PC-9 (cell line): ENCODE results near the gene PLAGL2. TPM values are rescaled to one million over a fixed set of nuclear protein-coding genes. Genes with fewer than 3 reads are reported as not detected.

ENCODE experiments used
- BruUV-seq: library from RNA; stranded (reverse); fragments of 400-500 nt; replicated peaks from 2 replicates; lab custom pipeline; 2021; lab: Mats Ljungman, UMichigan
- CTCF ChIA-PET: fragments of 300-600 bp; sonication (Branson Sonifier 250); formaldehyde crosslinking; loops from one replicate; lab custom pipeline; 2022; ENCODE audit warnings: antibody characterized with exemption; lab: Charles Lee
- POLR2A ChIA-PET: fragments of 300-600 bp; sonication (Branson Sonifier 250); formaldehyde crosslinking; loops from one replicate; lab custom pipeline; 2022; ENCODE audit warnings: antibody characterized with exemption; ENCODE audit not compliant: unreplicated experiment; lab: Charles Lee
- DNase-seq, 2 experiments: peaks; one replicate each; pipeline versions ENCODE4 v3.0.0 to v3.0.0-alpha.2; 2015 to 2022; ENCODE audit warnings: mixed read lengths in 1 of 2
- H2AFZ ChIP-seq: fragments of 200-600 bp; sonication (generic); 2 replicates; pipeline ENCODE4 v1.8.1; 2017; ENCODE audit warnings: antibody characterized with exemption
- H3F3A ChIP-seq: fragments of 200-600 bp; sonication (generic); 2 replicates; pipeline ENCODE4 v1.8.1; 2017; ENCODE audit warnings: antibody characterized with exemption, mild to moderate bottlenecking, low read depth; ENCODE audit not compliant: insufficient read depth
- H3K27ac ChIP-seq: fragments of 200-600 bp; sonication (generic); 2 replicates; pipeline ENCODE4 v1.6.1; 2016; ENCODE audit warnings: mixed run types
- H3K27me3 ChIP-seq: fragments of 200-600 bp; sonication (generic); 2 replicates; pipeline ENCODE4 v1.6.1; 2016; ENCODE audit warnings: low read depth, mixed run types; ENCODE audit not compliant: insufficient read depth
- H3K36me3 ChIP-seq: fragments of 200-600 bp; sonication (generic); 2 replicates; pipeline ENCODE4 v1.6.1; 2016; ENCODE audit warnings: low read depth, mixed run types
- H3K4me1 ChIP-seq: fragments of 200-600 bp; sonication (generic); replicated peaks from 2 replicates; pipeline ENCODE4 v1.6.1; 2016; ENCODE audit warnings: mixed run types; ENCODE audit not compliant: insufficient read depth
- H3K4me2 ChIP-seq: fragments of 200-600 bp; sonication (generic); 2 replicates; pipeline ENCODE4 v1.6.1; 2017; ENCODE audit warnings: mixed run types
- H3K4me3 ChIP-seq: fragments of 200-600 bp; sonication (generic); 2 replicates; pipeline ENCODE4 v1.6.1; 2016; ENCODE audit warnings: mixed run types
- H3K79me2 ChIP-seq: fragments of 200-600 bp; sonication (generic); 2 replicates; pipeline ENCODE4 v1.6.1; 2017; ENCODE audit warnings: low read depth, mixed run types
- H3K9me2 ChIP-seq: fragments of 200-600 bp; sonication (generic); 2 replicates; pipeline ENCODE4 v1.8.1; 2017; ENCODE audit warnings: mild to moderate bottlenecking; ENCODE audit not compliant: insufficient read depth
- H3K9me3 ChIP-seq: fragments of 200-600 bp; sonication (generic); 2 replicates; pipeline ENCODE4 v1.8.1; 2016; ENCODE audit warnings: low read depth; ENCODE audit not compliant: insufficient read depth
- H4K20me1 ChIP-seq: fragments of 200-600 bp; sonication (generic); 2 replicates; pipeline ENCODE4 v1.8.1; 2017; ENCODE audit not compliant: insufficient read depth
- EZH2 ChIP-seq: fragments of 200-600 bp; sonication (generic); IDR thresholded peaks from 2 replicates; pipeline ENCODE4 v1.8.0; 2017; ENCODE audit warnings: antibody characterized with exemption, low read depth
- intact Hi-C: fragments of 100-400 bp; cut with micrococcal nuclease; formaldehyde crosslinking; loops from one replicate; pipeline ENCODE4 v1.10.0; 2022; ENCODE audit not compliant: unreplicated experiment
- total RNA-seq: library from RNA; stranded (reverse); gene quantifications from 2 replicates; pipeline ENCODE4 v1.2.3, GENCODE V29; 2021
- TF ChIP-seq, protein P1 (sequence below): fragments of 200-600 bp; sonication (generic); conservative IDR thresholded peaks from 2 replicates; pipeline ENCODE4 v1.6.1; 2017; ENCODE audit warnings: mixed run types, antibody characterized with exemption, mild to moderate bottlenecking, moderate library complexity

Gene PLAGL2
- total RNA-seq, 1 experiment from 2014 or later = 23.8 TPM

DNA sequence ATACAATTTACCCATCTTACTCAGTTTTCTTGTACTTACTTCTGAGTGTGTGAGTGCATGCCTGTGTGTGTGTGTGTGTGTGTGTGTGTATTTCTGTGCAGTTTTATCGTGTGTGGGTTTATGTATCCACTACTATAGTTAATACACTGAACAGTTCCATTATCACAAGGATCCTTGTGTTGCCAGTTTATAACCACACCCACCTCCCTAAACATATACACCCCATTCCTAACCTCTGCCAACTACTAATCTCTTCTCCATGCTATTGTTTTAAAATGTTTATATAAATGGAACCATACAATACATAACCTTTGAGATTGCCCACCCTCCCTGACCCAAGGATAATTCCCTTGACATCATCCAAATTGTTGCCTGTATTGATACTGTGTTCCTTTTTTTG, 18.8 kb upstream of the PLAGL2 start:
- Histone ChIP-seq H3F3A (no peaks in the 10 kb centered on the region), H3K27me3 (no peaks in the 10 kb centered on the region), H3K9me2 (no peaks in the 10 kb centered on the region), H3K4me1 (no peaks in the 10 kb centered on the region), H3K9me3 (no peaks in the 10 kb centered on the region), H3K4me3 (no peak overlapping the region), H4K20me1 (no peaks in the 10 kb centered on the region), H3K27ac (no peak overlapping the region), H3K36me3 (peaks cover 6% of the 10 kb centered on the region), H3K79me2 (no peaks in the 10 kb centered on the region), H2AFZ (no peak overlapping the region), H3K4me2 (no peak overlapping the region)
- no peak for TF ChIP-seq EZH2
- TF ChIP-seq, protein P1, sequence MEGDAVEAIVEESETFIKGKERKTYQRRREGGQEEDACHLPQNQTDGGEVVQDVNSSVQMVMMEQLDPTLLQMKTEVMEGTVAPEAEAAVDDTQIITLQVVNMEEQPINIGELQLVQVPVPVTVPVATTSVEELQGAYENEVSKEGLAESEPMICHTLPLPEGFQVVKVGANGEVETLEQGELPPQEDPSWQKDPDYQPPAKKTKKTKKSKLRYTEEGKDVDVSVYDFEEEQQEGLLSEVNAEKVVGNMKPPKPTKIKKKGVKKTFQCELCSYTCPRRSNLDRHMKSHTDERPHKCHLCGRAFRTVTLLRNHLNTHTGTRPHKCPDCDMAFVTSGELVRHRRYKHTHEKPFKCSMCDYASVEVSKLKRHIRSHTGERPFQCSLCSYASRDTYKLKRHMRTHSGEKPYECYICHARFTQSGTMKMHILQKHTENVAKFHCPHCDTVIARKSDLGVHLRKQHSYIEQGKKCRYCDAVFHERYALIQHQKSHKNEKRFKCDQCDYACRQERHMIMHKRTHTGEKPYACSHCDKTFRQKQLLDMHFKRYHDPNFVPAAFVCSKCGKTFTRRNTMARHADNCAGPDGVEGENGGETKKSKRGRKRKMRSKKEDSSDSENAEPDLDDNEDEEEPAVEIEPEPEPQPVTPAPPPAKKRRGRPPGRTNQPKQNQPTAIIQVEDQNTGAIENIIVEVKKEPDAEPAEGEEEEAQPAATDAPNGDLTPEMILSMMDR = no peak
- BruUV-seq = no TSS peak
- no peak for DNase-seq
- CTCF ChIA-PET = no interaction called here
- POLR2A ChIA-PET = no interaction called here
- intact Hi-C loops = no loop called here

DNA sequence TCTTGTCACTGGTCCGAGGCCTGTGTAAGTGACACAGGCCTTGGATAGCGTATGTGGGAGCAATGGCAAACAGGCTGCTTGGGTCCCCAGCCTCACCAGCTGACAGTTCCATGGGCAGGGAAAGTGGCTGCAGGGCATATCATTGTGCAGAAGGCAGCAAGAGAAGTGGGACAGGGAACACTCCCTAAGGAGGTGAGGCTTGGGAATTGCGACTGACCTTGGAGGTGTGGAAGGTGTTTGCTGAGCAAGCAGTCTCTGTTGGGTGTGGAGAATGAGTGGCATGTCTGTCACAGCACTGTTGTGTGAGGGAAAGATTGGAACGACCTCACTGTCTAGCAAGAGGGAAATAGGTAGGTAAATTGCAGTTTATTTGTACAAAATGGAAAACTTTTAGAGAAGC, 16.9 kb upstream of the PLAGL2 start:
- intact Hi-C loops = no loop called here
- Histone ChIP-seq H3K9me2 (no peaks in the 10 kb centered on the region), H3K4me1 (no peaks in the 10 kb centered on the region), H2AFZ (no peak overlapping the region), H4K20me1 (no peaks in the 10 kb centered on the region; the same call in 1 of the 2 replicates), H3K4me3 (no peak overlapping the region), H3K9me3 (no peaks in the 10 kb centered on the region), H3K4me2 (no peak overlapping the region), H3K27ac (no peak overlapping the region), H3K27me3 (no peaks in the 10 kb centered on the region), H3F3A (no peaks in the 10 kb centered on the region), H3K36me3 (peaks cover 6% of the 10 kb centered on the region), H3K79me2 (no peaks in the 10 kb centered on the region)
- DNase-seq = no peak
- no peak for TF ChIP-seq EZH2
- TF ChIP-seq, protein P1 = no peak
- ChIA-PET CTCF (no interaction called here), POLR2A (no interaction called here)
- no TSS peak for BruUV-seq

DNA sequence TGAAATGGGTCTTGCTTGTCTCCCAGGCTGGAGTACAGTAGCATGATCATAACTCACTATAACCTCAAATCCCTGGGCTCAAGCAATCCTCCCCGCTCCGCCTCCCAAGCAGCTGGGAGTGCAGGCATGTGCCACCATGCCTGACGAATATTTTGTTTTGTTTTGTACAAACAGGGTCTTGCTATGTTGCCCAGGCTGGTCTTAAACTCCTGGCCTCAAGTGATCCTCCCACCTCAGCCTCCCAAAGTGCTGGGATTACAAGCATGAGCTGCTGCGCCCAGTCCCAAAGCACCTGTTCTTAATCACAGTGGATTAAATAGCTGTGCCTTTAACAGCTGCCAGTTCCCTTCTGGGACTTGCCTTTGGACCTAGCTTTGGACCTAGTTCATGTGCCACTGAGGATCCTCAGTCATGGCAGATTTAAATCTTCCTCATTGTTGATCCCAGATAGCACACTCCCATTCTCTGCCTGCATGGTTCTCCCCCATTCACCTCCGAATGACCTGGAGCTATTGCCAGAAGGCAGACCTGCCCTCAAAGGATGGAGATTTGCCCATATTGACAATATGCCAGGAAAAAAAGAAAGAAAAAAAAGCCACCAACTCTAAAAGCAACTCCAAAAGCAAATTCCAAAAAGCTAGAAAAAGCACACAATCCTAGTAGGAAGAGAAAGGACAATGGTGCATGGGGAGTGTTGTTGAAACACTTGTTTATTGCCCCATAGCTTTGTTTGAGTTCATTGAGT, 10.8 kb upstream of the PLAGL2 start:
- intact Hi-C loops = no loop called here
- H3K9me2 ChIP-seq = no peaks in the 10 kb centered on the region
- H3K4me2 ChIP-seq = no peak overlapping the region
- H3K27me3 ChIP-seq = no peaks in the 10 kb centered on the region
- peaks cover 12% of the 10 kb centered on the region for H3K36me3 ChIP-seq
- H3F3A ChIP-seq = no peaks in the 10 kb centered on the region
- no peak for DNase-seq
- BruUV-seq = no TSS peak
- H3K79me2 ChIP-seq = no peaks in the 10 kb centered on the region
- no peak overlapping the region for H3K27ac ChIP-seq
- TF ChIP-seq, protein P1 = no peak
- TF ChIP-seq EZH2 = no peak
- no peaks in the 10 kb centered on the region for H3K9me3 ChIP-seq
- H4K20me1 ChIP-seq = no peaks in the 10 kb centered on the region; the same call in 1 of the 2 replicates
- ChIA-PET CTCF (interaction anchor here (0.6 kb wide), 1 partner anchor 358 kb away, joined by 6 read pairs; no protein-coding TSS in a partner anchor), POLR2A (interaction anchor here (0.6 to 1.1 kb wide), 2 partner anchors 9 to 118 kb away, joined by 4 to 12 read pairs; no protein-coding TSS in a partner anchor)
- no peak overlapping the region for H3K4me3 ChIP-seq
- no peaks in the 10 kb centered on the region for H3K4me1 ChIP-seq
- no peak overlapping the region for H2AFZ ChIP-seq
